ENCODE measurements around the gene GPR152.
A peak's percentile ranks its signal among the peaks of the same experiment; 100 is the strongest.
"Not testable (repeated sequence)": the region's sequence is repeated elsewhere in the genome, so short reads cannot be mapped to it uniquely, and the experiment has no call there.

The GPR152 gene

DNA sequence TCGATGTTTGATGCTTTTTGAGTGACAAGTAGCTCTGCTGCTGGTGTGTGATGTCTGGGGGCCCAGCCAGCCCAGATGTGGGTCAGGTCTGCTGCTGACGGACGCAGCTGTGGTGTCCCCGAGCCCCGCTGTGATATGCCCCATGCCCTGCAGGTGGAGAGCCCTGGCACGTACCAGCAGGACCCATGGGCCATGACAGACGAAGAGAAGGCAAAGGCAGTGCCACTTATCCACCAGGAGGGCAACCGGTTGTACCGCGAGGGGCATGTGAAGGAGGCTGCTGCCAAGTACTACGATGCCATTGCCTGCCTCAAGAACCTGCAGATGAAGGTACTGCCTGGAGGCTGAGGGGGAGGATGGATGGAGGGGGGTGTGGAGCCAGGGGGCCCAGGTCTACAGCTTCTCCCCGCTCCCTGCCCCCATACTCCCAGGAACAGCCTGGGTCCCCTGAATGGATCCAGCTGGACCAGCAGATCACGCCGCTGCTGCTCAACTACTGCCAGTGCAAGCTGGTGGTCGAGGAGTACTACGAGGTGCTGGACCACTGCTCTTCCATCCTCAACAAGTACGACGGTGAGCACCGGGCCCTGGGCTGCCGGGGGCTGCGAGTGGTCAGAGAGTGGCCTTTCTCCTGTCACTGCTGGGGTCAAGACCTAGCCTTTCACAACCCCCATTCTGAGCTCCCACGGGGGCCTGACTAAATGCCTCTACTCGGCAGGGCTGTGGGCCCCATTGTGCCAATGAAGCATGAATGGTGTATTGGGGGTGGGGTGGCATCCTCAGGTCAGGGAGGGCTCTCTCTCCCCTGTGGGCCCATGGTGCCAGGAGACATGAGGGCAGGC lies 37.6 kb upstream of the GPR152 start:
- DNase-seq (ENCODE audit: extremely low read depth in 1 of 2, low read depth in 1 of 2): no peak

- DNase-seq (ENCODE audit: extremely low read depth in 1 of 2, low read depth in 1 of 2): no peak
Observed at GRCh38 chr11:67489203-67489884, 36.8 kb upstream of the GPR152 start.

GRCh38 chr11:67486481-67487195 lies 34.1 kb upstream of the GPR152 start:
- DNase-seq (ENCODE audit: extremely low read depth in 1 of 2, low read depth in 1 of 2): peak in 1 of 2 donors; percentile 70

- peak in 1 of 2 donors; percentile 70 for DNase-seq (ENCODE audit: extremely low read depth in 1 of 2, low read depth in 1 of 2)
Observed at GRCh38 chr11:67485873-67486361, 33.4 kb upstream of the GPR152 start.

DNA sequence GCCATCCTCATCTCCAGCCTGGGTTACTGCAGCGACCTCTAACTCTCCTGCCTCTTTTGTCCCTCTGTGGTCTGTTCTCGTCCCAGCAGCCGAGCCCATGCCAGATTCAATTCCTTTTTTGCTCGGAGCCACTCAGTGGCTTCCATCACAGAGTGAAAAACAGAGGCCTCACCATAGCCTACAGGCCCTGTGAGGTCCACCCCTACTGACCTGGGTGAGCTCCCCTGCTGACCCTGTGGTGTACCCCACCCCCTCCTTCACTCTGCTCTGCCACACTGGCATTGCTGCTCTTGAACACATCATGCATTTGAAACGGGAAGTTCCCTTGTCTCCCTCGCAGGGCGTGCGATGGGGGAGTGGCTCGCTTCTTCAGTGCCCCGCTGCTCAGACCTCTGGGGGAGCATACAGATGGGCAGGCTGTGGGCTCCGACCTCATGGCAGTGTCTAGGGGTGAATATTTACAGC lies 32.4 kb upstream of the GPR152 start:
- DNase-seq (ENCODE audit: extremely low read depth in 1 of 2, low read depth in 1 of 2): peak; percentile 70 to 84

DNA sequence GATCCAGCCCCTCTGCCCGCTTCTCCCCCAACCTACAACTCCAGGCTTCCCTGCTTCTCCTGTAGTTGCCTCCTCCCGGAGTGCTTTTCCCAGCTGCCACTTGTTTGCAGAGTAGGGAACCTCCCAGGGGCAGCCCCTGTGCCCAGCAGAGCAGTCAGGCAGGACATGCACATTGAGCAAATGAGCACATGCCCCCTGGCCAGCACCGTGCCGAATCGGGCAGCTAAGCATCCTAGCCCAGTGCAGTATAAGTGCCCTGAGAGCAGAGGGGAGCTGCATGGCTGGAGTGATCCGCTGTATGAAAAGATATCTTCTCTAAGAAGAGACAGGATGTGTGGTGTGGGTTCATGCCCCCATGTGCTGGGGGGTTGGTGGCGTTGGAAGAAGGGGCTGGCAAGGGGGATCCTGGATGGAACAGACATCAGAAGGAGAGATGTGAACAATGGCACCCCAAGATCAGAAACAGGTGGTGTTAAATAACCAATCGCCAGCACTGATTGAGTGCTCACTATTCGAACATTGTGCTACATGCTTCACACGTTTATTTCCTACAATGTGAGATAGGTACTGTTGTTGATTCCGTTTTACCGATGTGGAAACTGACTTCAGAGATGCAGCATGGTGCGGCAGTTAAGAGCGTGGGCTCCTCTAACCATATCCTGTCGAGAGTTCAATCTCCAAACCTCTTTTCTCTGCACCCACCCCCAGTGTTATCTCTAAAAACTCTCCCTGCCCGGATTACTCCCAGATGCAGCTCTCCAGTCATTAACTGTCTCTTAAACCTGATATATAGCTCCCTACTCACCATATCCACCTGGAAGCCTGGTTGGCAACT lies 31.5 kb upstream of the GPR152 start:
- no peak for DNase-seq (ENCODE audit: extremely low read depth in 1 of 2, low read depth in 1 of 2)

- peak; percentile 91 to 96 for DNase-seq (ENCODE audit: extremely low read depth in 1 of 2, low read depth in 1 of 2)
Observed at GRCh38 chr11:67482827-67483798, 30.6 kb upstream of the GPR152 start, which contains the start of gene AIP. AIP (plus strand) TSS chr11:67483026; CDS start chr11:67483159, 133 bp downstream.

- DNase-seq (ENCODE audit: extremely low read depth in 1 of 2, low read depth in 1 of 2): no peak
Observed at GRCh38 chr11:67482275-67482826, 29.8 kb upstream of the GPR152 start.

DNA sequence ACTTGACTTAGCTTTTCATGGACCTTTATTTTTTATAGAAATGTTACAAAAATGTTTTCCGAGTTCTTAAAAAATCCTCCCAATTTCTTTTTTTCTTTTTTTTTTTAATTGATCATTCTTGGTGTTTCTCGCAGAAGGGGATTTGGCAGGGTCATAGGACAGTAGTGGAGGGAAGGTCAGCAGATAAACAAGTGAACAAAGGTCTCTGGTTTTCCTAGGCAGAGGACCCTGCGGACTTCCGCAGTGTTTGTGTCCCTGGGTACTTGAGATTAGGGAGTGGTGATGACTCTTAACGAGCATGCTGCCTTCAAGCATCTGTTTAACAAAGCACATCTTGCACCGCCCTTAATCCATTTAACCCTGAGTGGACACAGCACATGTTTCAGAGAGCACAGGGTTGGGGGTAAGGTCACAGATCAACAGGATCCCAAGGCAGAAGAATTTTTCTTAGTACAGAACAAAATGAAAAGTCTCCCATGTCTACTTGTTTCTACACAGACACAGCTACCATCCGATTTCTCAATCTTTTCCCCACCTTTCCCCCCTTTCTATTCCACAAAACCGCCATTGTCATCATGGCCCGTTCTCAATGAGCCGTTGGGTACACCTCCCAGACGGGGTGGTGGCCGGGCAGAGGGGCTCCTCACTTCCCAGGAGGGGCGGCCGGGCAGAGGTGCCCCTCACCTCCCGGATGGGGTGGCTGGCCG lies 25.0 kb upstream of the GPR152 start:
- DNase-seq (ENCODE audit: extremely low read depth in 1 of 2, low read depth in 1 of 2): not testable (repeated sequence)

DNA sequence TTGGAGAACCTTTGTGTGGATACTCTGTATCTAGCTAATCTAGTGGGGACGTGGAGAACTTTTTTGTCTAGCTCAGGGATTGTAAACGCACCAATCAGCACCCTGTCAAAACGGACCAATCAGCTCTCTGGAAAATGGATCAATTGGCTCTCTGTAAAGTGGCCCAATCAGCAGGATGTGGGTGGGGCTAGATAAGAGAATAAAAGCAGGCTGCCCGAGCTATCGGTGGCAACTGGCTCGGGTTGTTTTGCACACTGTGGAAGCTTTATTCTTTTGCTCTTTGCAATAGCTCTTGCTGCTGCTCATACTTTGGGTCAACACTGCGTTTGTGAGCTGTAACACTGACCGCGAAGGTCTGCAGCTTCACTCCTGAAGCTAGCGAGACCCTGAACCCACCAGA lies 24.2 kb upstream of the GPR152 start:
- not testable (repeated sequence) for DNase-seq (ENCODE audit: extremely low read depth in 1 of 2, low read depth in 1 of 2)

DNA sequence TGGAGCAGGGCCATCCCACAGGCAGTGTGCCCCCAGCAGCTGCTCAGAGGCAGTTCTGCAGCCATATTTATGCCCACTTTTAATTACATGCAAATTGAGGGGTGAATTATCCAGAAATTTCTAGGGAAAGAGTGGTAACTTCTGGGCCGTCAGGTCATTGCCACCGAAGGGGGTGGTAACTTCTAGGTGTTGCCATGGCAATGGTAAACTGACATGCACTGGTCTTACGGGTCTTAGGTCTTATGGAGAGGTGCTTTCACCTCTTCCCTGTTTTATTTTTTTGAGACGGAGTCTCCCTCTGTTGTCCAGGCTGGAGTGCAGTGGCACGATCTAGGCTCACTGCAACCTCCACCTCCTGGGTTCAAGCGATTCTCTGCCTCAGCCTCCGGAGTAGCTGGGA lies 20.4 kb upstream of the GPR152 start:
- DNase-seq (ENCODE audit: extremely low read depth in 1 of 2, low read depth in 1 of 2): no peak

DNA sequence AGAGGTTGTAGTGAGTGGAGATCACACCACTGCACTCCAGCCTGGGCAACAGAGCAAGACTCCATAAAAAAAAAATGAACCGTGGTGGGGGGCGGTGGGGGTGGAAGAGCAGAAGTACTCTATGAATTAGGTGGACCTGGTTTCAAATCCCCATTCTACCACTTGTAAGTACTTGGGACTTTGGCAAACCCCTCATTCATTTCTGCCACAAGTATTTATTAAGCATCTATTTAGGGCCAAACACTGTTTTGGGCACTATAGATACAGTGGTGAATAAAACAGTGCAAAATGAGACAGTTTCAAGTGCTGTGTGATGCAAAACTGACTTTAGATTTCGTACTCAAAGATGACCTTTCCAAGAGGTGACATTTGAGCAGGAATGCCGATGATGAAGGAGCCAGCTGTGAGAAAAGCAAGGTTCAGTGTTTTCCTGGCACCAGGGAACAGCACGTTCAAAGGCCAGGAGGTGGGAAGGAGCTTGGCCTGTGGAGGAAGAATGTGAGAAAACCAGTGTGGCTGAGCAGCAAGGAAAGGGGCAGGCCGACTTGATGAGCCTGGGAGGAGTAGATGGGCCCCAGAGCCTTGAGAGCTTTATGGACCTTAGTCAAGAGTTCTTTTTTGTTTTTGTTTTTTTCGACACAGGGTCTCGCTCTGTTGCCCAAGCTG lies 17.9 kb upstream of the GPR152 start:
- DNase-seq (ENCODE audit: extremely low read depth in 1 of 2, low read depth in 1 of 2): no peak

- DNase-seq (ENCODE audit: extremely low read depth in 1 of 2, low read depth in 1 of 2): no peak
Observed at GRCh38 chr11:67469508-67469811, 16.9 kb upstream of the GPR152 start.

DNA sequence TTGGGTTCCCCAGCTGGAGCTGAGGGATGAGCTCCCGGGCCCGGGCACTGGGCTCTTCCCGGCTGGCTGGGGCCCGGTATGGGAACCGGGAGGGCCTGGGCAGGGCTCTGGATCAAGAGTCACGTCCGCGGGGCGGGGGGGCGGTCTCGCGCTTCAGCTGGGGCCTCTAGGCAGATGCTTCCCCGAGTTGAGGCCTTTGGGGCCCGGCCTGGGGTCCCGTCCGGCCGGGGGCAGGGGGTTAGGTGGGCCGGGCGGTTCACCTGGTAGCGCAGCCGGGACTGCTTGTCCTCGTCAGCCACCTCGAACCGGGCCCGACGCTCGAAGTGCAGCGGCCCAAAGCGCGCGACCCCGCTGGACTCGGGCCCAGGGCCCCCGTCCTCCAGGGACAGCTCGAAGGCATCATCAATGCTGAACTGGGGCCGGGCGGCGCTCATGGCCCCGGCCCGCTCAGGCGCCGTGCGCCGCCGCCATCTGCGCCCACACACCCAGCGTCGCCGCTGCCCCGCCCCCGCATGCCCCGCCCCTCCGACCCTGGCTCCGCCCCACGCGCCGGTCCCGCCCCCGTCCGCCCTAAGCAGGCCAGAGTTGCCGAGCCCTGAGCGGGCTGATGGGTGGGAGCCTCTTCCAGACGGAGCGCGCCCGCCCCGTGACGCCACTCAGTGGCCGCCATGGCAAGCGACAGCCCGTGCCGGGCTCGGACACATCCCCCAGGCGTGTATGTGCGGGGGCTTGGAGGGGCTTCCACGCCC lies 16.4 kb upstream of the GPR152 start, which contains the start of gene TMEM134:
Gene TMEM134 (minus strand): TSS at position 493 of the 749 bp plus-strand sequence. CDS start 59 bp downstream, at position 434.
- DNase-seq (ENCODE audit: extremely low read depth in 1 of 2, low read depth in 1 of 2): peak; percentile 84 to 85

- DNase-seq (ENCODE audit: extremely low read depth in 1 of 2, low read depth in 1 of 2): no peak
Observed at GRCh38 chr11:67468456-67468758, 15.9 kb upstream of the GPR152 start.

GRCh38 chr11:67468056-67468455 lies 15.5 kb upstream of the GPR152 start:
- DNase-seq (ENCODE audit: extremely low read depth in 1 of 2, low read depth in 1 of 2): no peak
